ENCODE measurements around the gene CLSTN2.

Gene CLSTN2

GRCh38 chr3:139935016-139935865 lies at the start of gene CLSTN2:
CLSTN2 (plus strand) TSS chr3:139935185.
- DNase-seq = peak; percentile 78
- H3K9me3 ChIP-seq (ENCODE audit: severe bottlenecking) = no peaks in the 10 kb centered on the region
- H3K4me3 ChIP-seq (ENCODE audit: low read depth, low read length) = peak within 1 kb of the TSS; percentile 84
- H3K36me3 ChIP-seq = no peaks in the 10 kb centered on the region
- no peaks in the 10 kb centered on the region for H3K27me3 ChIP-seq (ENCODE audit: insufficient read depth, low read depth, severe bottlenecking)
- H3K27ac ChIP-seq = peak within 1 kb of the TSS; percentile 58
- peak; percentile 29; the same call in 1 of the 2 replicates for TF ChIP-seq CTCF (IDR thresholded peaks at IDR 0.05; ENCODE audit: low read depth, low read length)

- no peaks in the 10 kb centered on the region for H3K36me3 ChIP-seq
- no peak for DNase-seq
- no peak for TF ChIP-seq CTCF (IDR thresholded peaks at IDR 0.05; ENCODE audit: low read depth, low read length)
- no peaks in the 10 kb centered on the region for H3K27me3 ChIP-seq (ENCODE audit: insufficient read depth, low read depth, severe bottlenecking)
- peaks cover 2% of the 10 kb centered on the region for H3K9me3 ChIP-seq (ENCODE audit: severe bottlenecking)
- no peak overlapping the region for H3K4me3 ChIP-seq (ENCODE audit: low read depth, low read length)
- H3K27ac ChIP-seq = no peak overlapping the region
These were observed 47.6 kb upstream of the CLSTN2 start for GRCh38 chr3:139887431-139887830.

- H3K36me3 ChIP-seq = no peaks in the 10 kb centered on the region
- no peak overlapping the region for H3K27ac ChIP-seq
- TF ChIP-seq CTCF (IDR thresholded peaks at IDR 0.05; ENCODE audit: low read depth, low read length) = no peak
- H3K27me3 ChIP-seq (ENCODE audit: insufficient read depth, low read depth, severe bottlenecking) = no peaks in the 10 kb centered on the region
- no peak overlapping the region for H3K4me3 ChIP-seq (ENCODE audit: low read depth, low read length)
- H3K9me3 ChIP-seq (ENCODE audit: severe bottlenecking) = no peaks in the 10 kb centered on the region
- DNase-seq = no peak
These were observed 46.3 kb upstream of the CLSTN2 start for GRCh38 chr3:139888561-139889140.

GRCh38 chr3:139893267-139893962 lies 41.6 kb upstream of the CLSTN2 start:
- DNase-seq = peak; percentile 19
- TF ChIP-seq CTCF (IDR thresholded peaks at IDR 0.05; ENCODE audit: low read depth, low read length) = no peak
- H3K36me3 ChIP-seq = no peaks in the 10 kb centered on the region
- no peaks in the 10 kb centered on the region for H3K27me3 ChIP-seq (ENCODE audit: insufficient read depth, low read depth, severe bottlenecking)
- no peak overlapping the region for H3K4me3 ChIP-seq (ENCODE audit: low read depth, low read length)
- H3K9me3 ChIP-seq (ENCODE audit: severe bottlenecking) = no peaks in the 10 kb centered on the region
- H3K27ac ChIP-seq = peak overlapping the region; percentile 51

GRCh38 chr3:139893963-139894642 lies 40.9 kb upstream of the CLSTN2 start:
- Histone ChIP-seq H3K9me3 (ENCODE audit: severe bottlenecking) (no peaks in the 10 kb centered on the region), H3K4me3 (ENCODE audit: low read depth, low read length) (no peak overlapping the region), H3K27me3 (ENCODE audit: insufficient read depth, low read depth, severe bottlenecking) (no peaks in the 10 kb centered on the region), H3K36me3 (no peaks in the 10 kb centered on the region), H3K27ac (peak overlapping the region; percentile 51)
- DNase-seq = peak; percentile 31
- TF ChIP-seq CTCF (IDR thresholded peaks at IDR 0.05; ENCODE audit: low read depth, low read length) = no peak

Data from WERI-Rb-1 (cell line).